GM20431 (cell line): ENCODE data around the gene MROH7.

ENCODE experiments used
- in situ Hi-C: fragments of 300-500 bp; cut with MseI, MboI; formaldehyde crosslinking; loops from one replicate; pipeline ENCODE4 v1.15.0; 2020; ENCODE audit warnings: low sequenced_read_pairs; ENCODE audit not compliant: unreplicated experiment

The MROH7 gene

GRCh38 chr1:54640863-54641836 lies at the start of gene MROH7:
MROH7 (plus strand) TSS chr1:54641786; CDS start chr1:54652927, 11,141 bp downstream.
- in situ Hi-C loops = no loop called here

GRCh38 chr1:54593571-54594160 lies 47.9 kb upstream of the MROH7 start:
- in situ Hi-C loops = no loop called here

GRCh38 chr1:54594463-54594862 lies 47.1 kb upstream of the MROH7 start:
- in situ Hi-C loops = no loop called here

GRCh38 chr1:54595956-54596498 lies 45.6 kb upstream of the MROH7 start:
- in situ Hi-C loops = no loop called here

GRCh38 chr1:54596756-54597155 lies 44.8 kb upstream of the MROH7 start:
- in situ Hi-C loops = no loop called here

- in situ Hi-C loops = no loop called here
Observed at GRCh38 chr1:54597455-54598030, 44.0 kb upstream of the MROH7 start.

GRCh38 chr1:54599211-54599823 lies 42.3 kb upstream of the MROH7 start:
- in situ Hi-C loops = no loop called here

GRCh38 chr1:54600947-54601721 lies 40.5 kb upstream of the MROH7 start:
- in situ Hi-C loops = no loop called here

GRCh38 chr1:54601730-54602129 lies 39.9 kb upstream of the MROH7 start:
- in situ Hi-C loops = no loop called here

GRCh38 chr1:54602554-54602953 lies 39.0 kb upstream of the MROH7 start:
- in situ Hi-C loops = no loop called here

- in situ Hi-C loops = no loop called here
Observed at GRCh38 chr1:54603241-54603640, 38.3 kb upstream of the MROH7 start.

GRCh38 chr1:54604051-54604450 lies 37.5 kb upstream of the MROH7 start:
- in situ Hi-C loops = no loop called here

- in situ Hi-C loops = no loop called here
Observed at GRCh38 chr1:54604572-54605370, 36.8 kb upstream of the MROH7 start.

- in situ Hi-C loops = no loop called here
Observed at GRCh38 chr1:54606096-54606989, 35.2 kb upstream of the MROH7 start.

- in situ Hi-C loops = no loop called here
Observed at GRCh38 chr1:54606990-54607325, 34.6 kb upstream of the MROH7 start.

- in situ Hi-C loops = no loop called here
Observed at GRCh38 chr1:54607821-54608565, 33.6 kb upstream of the MROH7 start.

- in situ Hi-C loops = no loop called here
Observed at GRCh38 chr1:54608566-54609230, 32.9 kb upstream of the MROH7 start.
